NT2/D1 (cell line): ENCODE results near the gene NTM.

ENCODE experiments used
- SUZ12 ChIP-seq: IDR thresholded peaks from 2 replicates; pipeline ENCODE4 v1.6.1; 2011; ENCODE audit not compliant: insufficient read length, insufficient read depth; ENCODE audit errors: extremely low read depth
- ZNF274 ChIP-seq: IDR thresholded peaks from 2 replicates; pipeline ENCODE4 v1.6.1; 2011; ENCODE audit warnings: mild to moderate bottlenecking, low read depth, low read length

GRCh38 chr11:132101881-132102280 is 731.5 kb downstream of the NTM start:
- TF ChIP-seq ZNF274 (no peak), SUZ12 (no peak)
